AG20443 (cell line): ENCODE data around the gene VPREB1.
A peak's percentile ranks its signal among the peaks of the same experiment; 100 is the strongest.
"Not testable (repeated sequence)": the region's sequence is repeated elsewhere in the genome, so short reads cannot be mapped to it uniquely, and the experiment has no call there.

Source experiments
- DNase-seq: peaks from one replicate; pipeline ENCODE4 v3.0.0; 2012; ENCODE audit warnings: low spot score, mixed read lengths

Gene VPREB1

DNA sequence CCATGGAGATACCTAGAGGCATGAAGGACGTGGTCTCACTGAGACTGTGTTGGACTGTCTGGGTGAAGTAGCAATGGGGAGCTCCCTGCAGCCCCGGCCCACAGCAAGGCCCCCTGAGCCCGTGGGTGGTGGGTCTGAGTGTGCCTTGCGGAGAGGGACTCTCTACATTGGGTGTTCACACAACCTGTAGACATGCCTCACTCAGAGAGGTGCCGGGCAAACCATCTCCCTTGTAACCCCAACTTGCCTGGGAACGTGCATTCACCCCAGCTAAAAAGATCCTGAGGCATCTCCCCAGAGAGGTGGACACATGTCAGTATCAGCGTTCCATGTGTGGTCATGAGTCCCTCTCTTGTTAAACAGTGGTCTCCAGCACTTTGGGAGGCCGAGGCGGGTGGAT lies 2.1 kb downstream of the VPREB1 start:
- no peak for DNase-seq

DNA sequence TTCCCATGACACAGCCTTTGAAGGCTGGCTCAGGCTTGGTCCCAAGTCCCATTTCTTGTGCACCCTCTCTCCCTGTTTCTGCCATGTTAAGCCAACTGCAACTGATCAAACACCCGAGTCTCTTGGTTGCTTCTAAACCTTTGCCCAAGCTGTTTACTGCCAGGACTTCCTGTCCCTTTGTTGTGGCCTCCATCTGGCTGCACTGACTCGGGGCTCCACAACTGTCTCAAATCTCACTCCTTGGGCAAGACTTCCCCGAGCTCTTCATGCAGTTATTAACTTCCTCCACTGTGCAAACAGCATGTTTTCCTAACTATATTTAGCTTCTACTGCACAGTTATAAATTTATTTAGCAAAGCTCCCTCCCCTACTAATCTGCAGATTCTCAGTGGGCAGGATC lies 4.3 kb downstream of the VPREB1 start:
- no peak for DNase-seq

DNA sequence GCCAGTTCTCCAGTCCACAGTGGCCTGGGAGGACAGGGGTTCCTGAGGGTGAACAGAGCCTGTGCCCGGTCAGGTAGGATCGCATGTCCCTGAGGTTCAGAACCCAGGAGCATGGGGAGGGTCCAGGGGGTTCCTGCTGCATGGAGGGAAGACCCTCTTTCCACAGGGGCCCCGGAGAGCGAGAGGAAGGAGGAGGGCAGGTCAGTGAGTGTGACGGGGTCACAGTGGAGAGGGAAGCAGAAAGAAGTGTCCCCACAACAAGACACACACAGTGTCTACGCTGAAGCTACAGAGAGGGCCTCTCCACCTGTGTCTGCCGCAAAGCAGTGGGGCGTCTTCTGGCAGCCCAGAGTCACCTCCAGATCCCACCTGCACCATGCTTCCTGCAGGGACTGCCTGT lies 6.1 kb downstream of the VPREB1 start:
- not testable (repeated sequence) for DNase-seq

DNA sequence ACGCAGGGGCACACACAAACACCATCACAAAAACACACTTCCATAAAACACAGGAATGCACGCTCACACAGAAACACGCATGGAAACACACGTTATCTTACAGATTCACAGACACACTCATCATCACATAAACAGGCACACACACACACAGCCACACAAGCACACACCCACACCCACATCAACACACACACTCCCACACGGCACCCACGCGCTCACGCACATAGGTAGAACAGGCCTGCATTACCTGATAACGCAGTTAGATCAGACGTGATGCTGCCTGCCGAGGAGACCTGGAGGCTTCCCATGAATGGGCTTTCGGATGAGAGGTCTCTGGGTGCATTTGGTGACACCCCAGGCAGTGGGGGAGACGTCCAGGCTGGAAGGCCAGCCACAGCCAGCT lies 11.5 kb downstream of the VPREB1 start:
- DNase-seq, result not testable (repeated sequence)

DNA sequence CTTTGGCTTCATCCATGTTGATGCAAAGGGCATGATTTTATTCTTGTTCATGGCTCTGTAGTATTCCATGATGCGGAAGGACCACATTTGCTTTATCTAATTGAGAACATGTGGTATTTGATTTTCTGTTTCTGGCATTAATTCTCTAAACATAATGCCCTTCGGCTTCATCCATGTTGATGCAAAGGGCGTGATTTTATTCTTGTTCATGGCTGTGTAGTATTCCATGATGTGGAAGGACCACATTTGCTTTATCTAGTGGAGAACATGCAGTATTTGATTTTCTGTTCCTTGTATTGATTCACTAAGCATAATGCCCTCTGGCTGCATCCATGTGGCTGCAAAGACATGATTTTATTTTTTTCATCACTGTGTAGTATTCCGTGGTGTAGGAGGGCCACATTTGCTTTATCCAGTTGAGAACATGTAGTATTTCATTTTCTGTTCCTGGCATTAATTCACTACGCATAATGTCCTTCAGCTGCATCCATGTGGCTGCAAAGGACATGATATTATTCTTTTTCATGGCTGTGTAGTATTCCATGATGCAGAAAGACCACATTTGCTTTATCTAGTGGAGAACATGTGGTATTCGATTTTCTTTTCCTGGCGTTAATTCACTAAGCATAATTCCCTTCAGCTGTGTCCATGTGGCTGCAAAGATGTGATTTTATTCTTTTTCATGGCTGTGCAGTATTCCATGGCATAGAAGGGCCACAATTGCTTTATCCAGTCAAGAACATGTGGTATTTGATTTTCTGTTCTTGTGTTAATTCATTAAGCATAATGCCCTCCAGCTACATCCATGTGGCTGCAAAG lies 14.2 kb downstream of the VPREB1 start:
- not testable (repeated sequence) for DNase-seq

DNA sequence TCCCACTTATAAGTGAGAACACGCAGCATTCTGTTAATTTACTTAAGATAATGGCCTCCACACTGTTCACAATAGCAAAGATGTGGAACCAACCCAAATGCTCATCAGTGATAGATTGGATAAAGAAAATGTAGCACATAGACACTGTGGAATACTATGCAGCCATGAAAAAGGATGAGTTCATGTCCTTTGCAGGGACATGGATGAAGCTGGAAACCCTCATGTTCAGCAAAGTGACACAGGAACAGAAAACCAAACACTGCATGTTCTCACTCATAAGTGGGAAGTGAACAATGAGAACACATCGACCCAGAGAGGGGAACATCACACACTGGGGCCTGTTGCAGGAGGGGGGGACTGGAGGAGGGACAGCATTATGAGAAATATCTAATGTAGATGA lies 15.6 kb downstream of the VPREB1 start:
- not testable (repeated sequence) for DNase-seq

DNA sequence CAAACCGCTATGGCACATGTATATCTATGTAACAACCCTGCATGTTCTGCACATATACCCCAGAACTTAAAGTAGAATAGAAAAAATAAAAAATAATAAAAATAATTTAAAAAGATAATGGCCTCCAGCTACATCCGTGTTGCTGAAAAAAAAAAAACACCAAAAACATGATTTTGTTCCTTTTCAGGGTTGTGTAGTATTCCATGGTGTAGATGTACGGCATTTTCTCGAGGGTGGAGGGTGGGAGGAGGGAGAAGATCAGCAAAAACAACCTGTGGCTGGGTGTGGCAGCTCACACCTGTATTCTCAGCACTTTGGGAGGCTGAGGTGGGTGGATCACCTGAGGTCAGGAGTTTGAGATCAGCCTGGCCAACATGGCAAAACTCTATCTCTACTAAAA lies 16.0 kb downstream of the VPREB1 start:
- not testable (repeated sequence) for DNase-seq

DNA sequence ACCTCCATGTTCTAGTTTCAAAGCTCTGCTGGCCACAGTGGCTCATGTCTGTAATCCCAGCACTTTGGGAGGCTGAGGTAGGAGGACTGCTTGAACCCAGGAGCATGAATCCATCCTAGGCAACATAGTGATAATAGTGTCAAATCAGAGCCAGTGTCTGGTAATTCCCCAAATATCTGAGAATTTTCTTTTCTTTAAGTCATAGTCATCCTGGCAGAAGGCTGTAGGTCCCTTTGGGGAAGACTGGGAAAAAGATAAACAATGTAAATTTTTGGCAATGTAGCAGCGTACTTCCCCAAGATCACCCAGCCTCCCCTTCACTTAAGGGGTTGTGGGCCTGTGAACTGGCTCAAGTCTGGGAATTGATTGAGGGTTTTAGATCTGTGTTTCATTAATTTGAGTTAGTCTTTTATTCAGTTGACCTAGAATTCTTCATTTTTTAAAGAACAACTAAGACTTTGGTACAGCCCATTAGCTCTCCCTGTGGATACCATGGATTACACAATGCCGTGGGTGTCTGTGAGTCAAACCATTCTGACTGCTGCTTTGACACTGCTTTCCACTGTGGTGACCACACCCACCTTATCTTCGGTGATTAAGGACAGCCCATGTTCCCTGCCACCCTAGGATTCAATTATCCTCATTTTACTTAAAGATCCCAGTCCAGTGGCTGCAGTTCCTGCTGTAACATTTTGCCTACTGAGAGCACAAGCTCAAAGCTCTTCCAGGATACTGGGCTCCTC lies 17.9 kb downstream of the VPREB1 start:
- DNase-seq, result peak; percentile 55

DNA sequence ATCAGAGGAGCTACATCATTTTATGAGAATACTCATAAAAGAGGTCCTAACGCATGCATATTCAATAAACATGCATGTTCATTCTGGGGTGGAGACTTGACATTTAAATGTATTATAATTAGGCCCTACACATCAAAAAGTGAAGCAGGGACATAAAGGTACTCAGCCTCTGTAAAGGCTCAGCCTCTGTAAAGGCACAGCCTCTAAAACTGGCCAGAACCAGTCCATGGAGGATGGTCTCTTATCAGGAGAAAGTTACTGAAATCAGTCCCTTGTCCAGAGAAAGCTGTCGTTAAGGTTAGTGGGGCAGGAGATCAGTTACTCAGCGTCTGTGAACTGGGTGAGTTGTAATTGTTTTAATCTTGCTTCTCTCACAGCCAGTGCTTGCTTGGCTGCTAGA lies 19.2 kb downstream of the VPREB1 start:
- not testable (repeated sequence) for DNase-seq

DNA sequence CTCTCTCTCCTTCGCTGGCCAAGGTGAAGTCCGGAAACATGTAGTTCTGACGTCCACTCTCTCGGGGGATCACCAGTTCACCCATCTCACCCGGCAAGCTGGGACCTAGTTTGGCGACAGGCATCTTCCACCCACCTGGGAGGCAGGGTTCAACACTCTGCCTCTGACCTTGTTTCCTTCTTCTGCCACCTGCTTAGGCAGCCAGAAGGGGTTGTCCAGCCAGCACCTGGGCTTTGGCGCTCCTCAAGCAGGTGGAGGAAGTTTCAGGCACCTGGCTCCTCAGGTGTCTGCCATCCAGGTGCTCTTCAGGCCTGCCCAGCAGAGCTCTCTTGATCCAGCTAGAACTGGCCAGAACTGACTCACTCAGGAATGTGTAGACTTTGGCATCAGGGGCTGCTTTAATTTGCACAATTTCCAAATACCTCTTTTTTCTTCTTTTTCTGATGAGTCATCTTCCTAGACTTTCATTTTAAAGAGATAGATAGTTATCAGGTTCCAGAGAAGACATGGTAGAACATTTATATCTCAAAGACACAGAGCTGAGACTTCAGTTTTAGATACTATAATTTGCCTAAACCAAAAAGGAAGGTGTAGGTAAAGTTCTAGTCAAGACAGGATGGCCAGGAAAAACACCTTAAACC lies 25.6 kb downstream of the VPREB1 start:
- not testable (repeated sequence) for DNase-seq

DNA sequence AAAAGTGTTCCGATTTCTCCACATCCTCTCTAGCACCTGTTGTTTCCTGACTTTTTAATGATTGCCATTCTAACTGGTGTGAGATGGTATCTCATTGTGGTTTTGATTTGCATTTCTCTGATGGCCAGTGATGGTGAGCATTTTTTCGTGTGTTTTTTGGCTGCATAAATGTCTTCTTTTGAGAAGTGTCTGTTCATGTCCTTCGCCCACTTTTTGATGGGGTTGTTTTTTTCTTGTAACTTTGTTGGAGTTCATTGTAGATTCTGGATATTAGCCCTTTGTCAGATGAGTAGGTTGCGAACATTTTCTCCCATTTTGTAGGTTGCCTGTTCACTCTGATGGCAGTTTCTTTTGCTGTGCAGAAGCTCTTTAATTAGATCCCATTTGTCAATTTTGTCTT lies 32.8 kb downstream of the VPREB1 start:
- not testable (repeated sequence) for DNase-seq

DNA sequence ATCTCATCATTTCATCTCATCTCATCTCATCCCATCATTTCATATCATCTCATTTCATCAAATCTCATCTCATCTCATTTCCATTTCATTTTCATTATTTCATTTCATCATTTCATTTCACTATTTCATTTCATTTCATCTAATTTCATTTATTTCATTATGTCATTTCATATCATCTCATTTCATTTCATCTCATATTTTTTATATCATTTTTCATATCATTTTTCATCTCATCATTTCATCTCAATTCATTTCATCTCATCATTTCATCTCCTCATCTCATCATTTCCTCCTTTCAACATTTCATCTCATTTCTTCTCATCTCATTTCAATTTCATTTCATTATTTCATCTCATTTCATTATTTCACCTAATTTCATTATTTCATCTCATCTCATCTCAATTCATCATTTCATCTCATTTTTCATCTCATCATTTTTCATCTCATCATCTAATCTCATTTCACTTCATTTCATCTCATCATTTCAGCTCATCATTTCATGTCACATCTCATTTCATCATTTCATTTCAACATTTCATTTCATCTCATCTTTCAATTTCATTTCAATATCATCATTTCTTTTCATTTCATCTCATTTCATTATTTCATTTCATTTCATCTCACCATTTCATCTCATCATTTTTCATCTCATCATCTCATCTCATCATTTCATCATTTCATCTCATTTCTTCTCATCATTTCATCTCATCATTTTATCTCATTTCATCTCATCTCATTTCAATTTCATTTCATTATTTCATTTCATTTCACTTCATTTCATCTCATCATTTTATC lies 40.6 kb downstream of the VPREB1 start:
- not testable (repeated sequence) for DNase-seq

DNA sequence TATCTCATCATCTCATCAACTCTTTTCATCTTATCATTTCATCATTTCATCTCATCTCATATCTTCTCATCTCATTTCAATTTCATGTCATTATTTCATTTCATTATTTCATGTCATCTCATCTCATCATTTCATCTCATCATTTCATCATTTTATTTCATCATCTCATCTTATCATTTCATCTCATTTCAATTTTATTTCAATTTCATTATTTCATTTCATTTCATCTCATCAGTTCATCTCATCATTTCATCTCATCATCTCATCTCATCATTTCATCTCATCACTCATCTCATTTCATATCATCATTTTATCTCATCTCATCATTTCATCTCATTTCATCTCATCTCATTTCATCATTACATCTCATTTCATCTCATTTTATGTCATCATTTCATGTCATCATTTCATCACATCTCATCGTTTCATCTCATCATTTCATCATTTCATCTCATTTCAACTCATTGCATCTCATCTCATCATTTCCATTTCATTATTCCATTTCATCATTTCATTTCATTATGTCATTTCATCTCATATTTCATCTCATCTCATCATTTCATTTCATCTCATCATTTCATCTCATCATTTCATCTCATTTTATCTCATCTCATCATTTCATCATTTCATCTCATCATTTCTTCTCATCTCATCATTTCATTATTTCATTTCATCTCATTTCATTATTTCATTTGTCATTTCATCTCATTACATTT lies 42.0 kb downstream of the VPREB1 start:
- DNase-seq, result not testable (repeated sequence)

DNA sequence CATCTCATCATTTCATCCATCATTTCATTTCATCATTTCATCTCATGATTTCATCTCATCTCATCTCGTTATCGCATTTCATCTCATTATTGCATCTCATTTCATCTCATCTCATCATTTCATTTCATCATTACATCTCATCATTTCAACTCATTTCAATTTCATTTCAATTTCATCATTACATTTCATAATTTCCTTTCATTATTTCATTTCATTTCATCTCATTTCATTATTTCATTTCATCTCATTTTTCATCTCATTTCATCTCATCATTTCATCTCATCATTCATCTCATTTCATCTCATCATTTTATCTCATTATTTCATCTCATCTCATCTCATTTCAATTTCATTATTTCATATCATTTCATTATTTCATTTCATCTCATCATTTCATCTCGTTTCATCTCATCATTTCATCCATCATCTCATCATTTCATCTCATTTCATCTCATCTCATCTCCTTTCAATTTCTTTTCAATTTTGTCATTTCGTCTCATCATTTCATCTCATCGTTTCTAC lies 42.6 kb downstream of the VPREB1 start:
- DNase-seq, result not testable (repeated sequence)

DNA sequence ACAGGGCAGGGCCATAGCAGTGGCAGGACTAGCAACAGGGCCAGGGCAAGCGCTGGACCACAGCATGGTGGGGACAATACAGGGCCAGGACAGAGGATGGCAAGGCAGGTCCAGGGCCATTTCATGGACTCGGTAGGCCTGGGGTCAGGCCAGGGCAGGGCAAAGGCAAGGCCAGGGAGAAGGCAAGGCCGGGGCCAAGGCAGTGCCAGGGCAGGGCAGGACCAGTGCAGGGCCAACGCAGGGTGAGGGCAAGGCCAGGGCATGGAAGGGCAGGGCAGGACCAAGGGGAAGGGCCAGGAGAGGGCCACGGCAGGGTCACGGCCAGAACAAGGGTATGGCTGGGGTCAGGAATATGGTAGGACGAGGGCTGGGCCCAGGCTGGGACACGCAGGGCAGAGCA lies 45.1 kb downstream of the VPREB1 start:
- not testable (repeated sequence) for DNase-seq

DNA sequence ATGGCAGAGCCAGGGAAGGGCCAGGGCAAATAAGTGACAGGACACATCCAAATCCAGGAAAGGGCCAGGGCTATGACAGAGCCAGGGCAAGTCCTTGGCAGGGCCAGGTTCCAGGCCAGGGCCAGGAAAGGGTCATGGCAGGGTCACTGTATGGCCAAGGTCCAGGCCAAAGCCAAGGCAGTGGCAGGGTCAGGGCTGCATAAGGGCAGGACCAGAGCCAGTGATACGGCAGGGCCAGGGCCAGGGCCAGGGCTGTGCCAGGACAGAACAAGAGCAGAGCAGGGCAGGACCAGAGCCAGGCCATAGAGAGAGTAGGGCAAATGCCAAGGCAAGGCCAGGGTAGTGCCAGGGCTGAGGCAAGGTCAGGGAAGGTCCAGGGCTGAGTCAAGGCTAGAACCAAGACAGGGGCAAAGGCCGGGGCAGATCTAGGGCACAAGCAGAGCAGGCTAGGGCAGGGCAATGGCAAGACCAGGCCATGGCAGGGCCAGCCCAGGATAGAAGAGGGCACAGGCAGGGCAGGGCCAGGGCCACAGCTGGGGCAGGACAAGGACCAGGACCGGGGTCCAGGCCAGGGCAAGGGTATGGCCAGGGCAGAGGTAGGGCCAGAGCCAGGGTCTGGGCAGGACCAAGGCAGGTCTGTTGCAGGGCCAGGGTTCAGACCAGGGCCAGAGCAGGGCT lies 46.7 kb downstream of the VPREB1 start:
- DNase-seq, result not testable (repeated sequence)

DNA sequence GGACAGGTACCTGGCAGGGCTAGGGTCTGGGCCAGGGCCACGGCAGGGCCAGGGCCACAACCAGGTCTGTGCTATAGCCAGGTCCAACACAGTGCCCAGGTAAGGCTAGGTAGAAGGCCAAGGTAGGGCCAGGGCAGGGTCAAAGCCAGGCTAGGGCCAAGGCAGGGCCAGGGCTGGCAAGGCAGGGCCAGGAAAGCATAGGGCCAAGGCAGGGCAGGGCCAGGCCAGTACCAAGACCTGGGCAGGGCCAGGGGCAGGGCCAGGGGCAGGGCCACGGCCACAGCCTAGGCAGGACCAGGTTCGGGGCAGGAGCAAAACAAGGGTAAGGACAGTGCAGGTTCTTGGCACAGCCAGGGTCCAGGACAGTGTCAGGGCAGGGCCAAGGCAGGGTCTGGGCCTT lies 48.1 kb downstream of the VPREB1 start:
- not testable (repeated sequence) for DNase-seq

DNA sequence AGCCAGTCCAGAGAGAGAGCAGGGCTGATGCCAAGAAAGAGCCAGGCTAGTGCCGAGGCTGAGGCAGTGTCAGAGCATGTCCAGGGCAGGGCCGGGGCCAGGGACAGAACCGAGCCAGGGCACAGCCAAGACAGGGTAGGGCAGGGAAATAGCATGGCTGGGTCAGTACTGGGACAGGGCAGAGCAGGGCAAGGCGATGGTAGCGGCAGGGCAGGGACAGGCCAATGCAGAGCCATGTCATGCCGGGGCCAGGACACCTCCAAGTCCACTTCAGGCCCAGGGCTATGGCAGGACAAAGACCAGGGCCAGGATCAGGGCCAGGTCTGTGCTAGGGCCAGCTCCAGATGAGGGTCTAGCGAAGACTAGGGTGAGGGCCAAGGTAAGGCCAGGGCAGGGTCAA lies 48.9 kb downstream of the VPREB1 start:
- DNase-seq, result not testable (repeated sequence)

DNA sequence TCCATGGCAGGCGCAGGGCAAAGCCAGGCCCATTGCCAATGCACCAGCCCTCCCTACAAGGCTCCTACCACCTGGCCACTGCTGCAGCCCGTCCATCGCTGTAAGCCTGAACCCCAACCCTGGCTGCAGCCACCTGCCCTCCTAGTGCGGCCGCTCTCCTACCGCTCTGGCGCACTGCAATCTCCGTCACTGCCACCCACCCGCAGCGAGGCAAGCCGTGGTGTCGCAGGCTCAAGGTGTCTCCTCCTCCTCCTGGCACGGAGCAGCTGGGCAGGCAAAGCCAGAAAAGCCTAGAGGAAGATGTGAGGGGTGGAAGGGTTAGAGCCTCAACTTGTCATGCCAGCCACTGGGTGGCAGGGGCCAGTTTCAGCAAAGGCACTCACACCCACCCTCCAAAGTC lies 50.1 kb downstream of the VPREB1 start:
- not testable (repeated sequence) for DNase-seq
